Measurements from ENCODE around the gene TTC36. TPM values are rescaled to one million over a fixed set of nuclear protein-coding genes. Genes with fewer than 3 reads are reported as not detected.

TTC36 gene
- total RNA-seq, 1 donor from 2014 or later, result not detected

- Histone ChIP-seq H3K27me3 (no peaks in the 10 kb centered on the region), H3K79me2 (ENCODE audit: low read depth) (no peaks in the 10 kb centered on the region), H3K27ac (no peak overlapping the region), H3K4me1 (no peaks in the 10 kb centered on the region), H4K20me1 (ENCODE audit: low read depth) (no peaks in the 10 kb centered on the region), H3K9ac (no peak overlapping the region), H3K4me2 (no peak overlapping the region), H2AFZ (replicated peaks) (no peak overlapping the region), H3K36me3 (no peaks in the 10 kb centered on the region), H3F3A (ENCODE audit: low read depth) (no peaks in the 10 kb centered on the region), H3K4me3 (no peak overlapping the region), H3K9me3 (ENCODE audit: low read depth) (no peaks in the 10 kb centered on the region)
- H3K27me3 Mint-ChIP-seq (ENCODE audit: insufficient read depth, low read depth), result no peaks in the 10 kb centered on the region
- H3K9me3 Mint-ChIP-seq, result no peaks in the 10 kb centered on the region
- H3K27ac Mint-ChIP-seq, result no peak overlapping the region
- peaks cover 19% of the 10 kb centered on the region for H3K36me3 Mint-ChIP-seq
- TF ChIP-seq EZH2phosphoT487 (IDR thresholded peaks at IDR 0.05) (no peak), EZH2 (IDR thresholded peaks at IDR 0.05) (no peak), CTCF (IDR thresholded peaks at IDR 0.05) (no peak)
- H3K4me1 Mint-ChIP-seq, result no peaks in the 10 kb centered on the region
- DNase-seq (ENCODE audit: low spot score), result no peak
- H3K4me3 Mint-ChIP-seq, result no peak overlapping the region
These were observed 17.4 kb downstream of the TTC36 start for GRCh38 chr11:118544647-118545010.

DNA sequence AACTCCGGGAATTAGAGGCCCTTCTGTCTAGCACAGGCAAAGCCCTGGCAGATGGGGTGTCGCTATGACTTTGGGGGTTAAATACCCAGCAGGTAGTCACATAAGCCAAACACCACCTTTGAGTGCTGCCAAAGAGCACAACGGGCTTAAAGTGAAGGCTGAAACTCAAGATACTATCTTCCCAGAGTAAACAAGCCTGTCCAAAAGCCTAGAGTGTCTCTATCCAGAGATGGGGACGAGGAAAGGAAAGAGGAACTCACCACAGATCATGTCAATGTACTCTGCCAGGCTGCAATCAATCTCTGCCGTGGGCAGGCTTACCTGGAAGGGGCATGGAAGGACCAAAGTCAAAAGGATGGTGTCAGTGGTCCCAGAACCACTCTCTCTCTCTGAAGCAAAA, 18.3 kb downstream of the TTC36 start:
- no peaks in the 10 kb centered on the region for H3K79me2 ChIP-seq (ENCODE audit: low read depth)
- no peak for DNase-seq (ENCODE audit: low spot score)
- no peak overlapping the region for H3K27ac Mint-ChIP-seq
- no peak overlapping the region for H2AFZ ChIP-seq (replicated peaks)
- H3K27me3 ChIP-seq, result no peaks in the 10 kb centered on the region
- H3K4me2 ChIP-seq, result no peak overlapping the region
- H3K9me3 Mint-ChIP-seq, result no peaks in the 10 kb centered on the region
- H3K4me3 ChIP-seq, result no peak overlapping the region
- no peak overlapping the region for H3K27ac ChIP-seq
- H3K4me3 Mint-ChIP-seq, result no peak overlapping the region
- H3K4me1 ChIP-seq, result no peaks in the 10 kb centered on the region
- H3K9ac ChIP-seq, result no peak overlapping the region
- H3K4me1 Mint-ChIP-seq, result no peaks in the 10 kb centered on the region
- H3F3A ChIP-seq (ENCODE audit: low read depth), result no peaks in the 10 kb centered on the region
- no peaks in the 10 kb centered on the region for H3K36me3 ChIP-seq
- H3K27me3 Mint-ChIP-seq (ENCODE audit: insufficient read depth, low read depth), result peaks cover 2% of the 10 kb centered on the region
- H3K9me3 ChIP-seq (ENCODE audit: low read depth), result no peaks in the 10 kb centered on the region
- TF ChIP-seq EZH2phosphoT487 (IDR thresholded peaks at IDR 0.05) (no peak), EZH2 (IDR thresholded peaks at IDR 0.05) (no peak), CTCF (IDR thresholded peaks at IDR 0.05) (no peak)
- peaks cover 17% of the 10 kb centered on the region for H3K36me3 Mint-ChIP-seq
- no peaks in the 10 kb centered on the region for H4K20me1 ChIP-seq (ENCODE audit: low read depth)

- Histone ChIP-seq H3K9me3 (ENCODE audit: low read depth) (no peaks in the 10 kb centered on the region), H3K4me3 (no peak overlapping the region), H2AFZ (replicated peaks) (no peak overlapping the region), H3K4me1 (no peaks in the 10 kb centered on the region), H3K9ac (no peak overlapping the region), H3K27ac (no peak overlapping the region), H4K20me1 (ENCODE audit: low read depth) (no peaks in the 10 kb centered on the region), H3K79me2 (ENCODE audit: low read depth) (no peaks in the 10 kb centered on the region), H3K4me2 (no peak overlapping the region), H3K36me3 (no peaks in the 10 kb centered on the region), H3K27me3 (no peaks in the 10 kb centered on the region), H3F3A (ENCODE audit: low read depth) (no peaks in the 10 kb centered on the region)
- Mint-ChIP-seq H3K27ac (no peak overlapping the region), H3K4me3 (no peak overlapping the region), H3K27me3 (ENCODE audit: insufficient read depth, low read depth) (peaks cover 2% of the 10 kb centered on the region), H3K4me1 (no peaks in the 10 kb centered on the region), H3K36me3 (peaks cover 18% of the 10 kb centered on the region), H3K9me3 (no peaks in the 10 kb centered on the region)
- no peak for TF ChIP-seq EZH2 (IDR thresholded peaks at IDR 0.05)
- TF ChIP-seq CTCF (IDR thresholded peaks at IDR 0.05), result no peak
- no peak for TF ChIP-seq EZH2phosphoT487 (IDR thresholded peaks at IDR 0.05)
- DNase-seq (ENCODE audit: low spot score), result no peak
These were observed 19.9 kb downstream of the TTC36 start for GRCh38 chr11:118547132-118547531.

DNA sequence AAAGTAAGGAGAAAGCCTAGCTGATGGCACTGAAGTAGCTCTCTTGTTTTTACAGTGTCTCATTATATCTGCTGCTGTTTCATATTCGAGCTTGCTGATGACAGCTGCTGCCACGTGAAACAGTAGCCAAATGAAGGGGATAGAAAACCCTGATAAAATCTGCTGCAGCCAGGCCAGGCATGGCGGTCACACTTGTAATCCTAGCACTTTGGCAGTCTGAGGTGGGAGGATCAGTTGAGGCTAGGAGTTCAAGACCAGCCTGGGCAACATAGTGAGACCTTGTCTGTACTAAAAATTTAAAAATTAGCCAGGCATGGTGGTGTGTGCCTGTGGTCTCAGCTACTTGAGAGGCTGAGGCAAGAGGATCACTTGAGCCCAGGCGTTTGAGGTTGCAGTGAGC, 25.1 kb downstream of the TTC36 start:
- no peak overlapping the region for H3K27ac Mint-ChIP-seq
- H3K4me1 ChIP-seq, result no peaks in the 10 kb centered on the region
- TF ChIP-seq CTCF (IDR thresholded peaks at IDR 0.05), result no peak
- no peak for TF ChIP-seq EZH2 (IDR thresholded peaks at IDR 0.05)
- TF ChIP-seq EZH2phosphoT487 (IDR thresholded peaks at IDR 0.05), result no peak
- H3K9me3 ChIP-seq (ENCODE audit: low read depth), result no peaks in the 10 kb centered on the region
- no peaks in the 10 kb centered on the region for H3F3A ChIP-seq (ENCODE audit: low read depth)
- no peak overlapping the region for H3K27ac ChIP-seq
- no peaks in the 10 kb centered on the region for H3K79me2 ChIP-seq (ENCODE audit: low read depth)
- no peaks in the 10 kb centered on the region for H3K4me1 Mint-ChIP-seq
- no peaks in the 10 kb centered on the region for H3K36me3 ChIP-seq
- H3K9me3 Mint-ChIP-seq, result no peaks in the 10 kb centered on the region
- H3K4me2 ChIP-seq, result no peak overlapping the region
- DNase-seq (ENCODE audit: low spot score), result no peak
- no peak overlapping the region for H2AFZ ChIP-seq (replicated peaks)
- H3K27me3 ChIP-seq, result no peaks in the 10 kb centered on the region
- no peaks in the 10 kb centered on the region for H4K20me1 ChIP-seq (ENCODE audit: low read depth)
- H3K9ac ChIP-seq, result no peak overlapping the region
- H3K4me3 ChIP-seq, result no peak overlapping the region
- H3K36me3 Mint-ChIP-seq, result peaks cover 30% of the 10 kb centered on the region
- H3K27me3 Mint-ChIP-seq (ENCODE audit: insufficient read depth, low read depth), result peaks cover 2% of the 10 kb centered on the region
- H3K4me3 Mint-ChIP-seq, result no peak overlapping the region
